NOMO-1 (cell line): ENCODE data around the gene RHOT1.
A peak's percentile ranks its signal among the peaks of the same experiment; 100 is the strongest.

ENCODE experiments used
- DNase-seq, 2 experiments: peaks; one replicate each; lab custom pipeline; 2025; ENCODE audit not compliant: unreplicated experiment in 2 of 2; lab: John Stamatoyannopoulos, UW

RHOT1 gene

DNA sequence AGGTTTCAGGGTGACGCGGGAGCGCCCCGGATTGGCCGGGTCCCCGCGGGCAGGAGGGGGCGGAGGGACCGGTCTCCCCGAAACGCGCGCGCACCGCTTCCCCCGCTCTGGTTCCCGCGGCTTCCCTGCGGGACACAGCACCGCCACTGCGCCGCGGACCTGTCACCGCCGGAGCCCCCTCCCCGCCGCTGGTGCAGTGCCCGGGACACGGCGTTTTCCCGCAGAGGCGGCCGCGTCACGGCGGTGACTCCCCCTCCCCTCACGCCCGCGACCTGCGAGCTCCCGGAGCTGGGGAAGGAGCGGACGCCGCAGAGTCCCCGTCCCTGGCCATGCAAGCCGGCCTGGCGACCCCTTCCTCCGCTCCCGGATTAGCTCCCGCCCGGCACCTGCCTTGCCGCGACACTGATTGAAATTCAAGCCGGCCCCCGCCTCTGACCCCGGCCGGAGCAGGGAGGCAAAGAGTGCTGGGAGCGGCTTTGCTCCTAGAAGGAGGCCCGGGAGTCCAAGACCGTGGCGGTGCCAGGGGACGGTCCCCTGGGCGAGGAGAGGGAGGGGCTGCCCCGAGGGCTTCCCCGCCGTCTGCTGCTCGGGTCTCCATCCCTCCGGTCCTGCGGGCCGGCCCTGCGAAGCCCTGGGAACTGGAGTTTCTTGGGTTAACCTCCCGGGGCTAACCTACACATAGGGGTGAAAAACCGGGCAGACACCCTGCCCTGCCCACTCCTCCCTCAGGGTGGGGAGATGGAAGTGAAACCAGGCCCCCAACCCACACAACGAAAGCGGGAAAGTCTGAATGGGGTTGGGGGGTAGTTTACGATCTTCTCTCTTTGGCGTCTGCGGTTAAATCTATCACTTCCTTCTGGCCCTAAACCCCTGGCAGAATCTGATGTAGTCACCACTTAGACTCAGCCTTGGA lies 124.3 kb downstream of the RHOT1 start:
- peak in 1 of 2 experiments; percentile 48 for DNase-seq

- no peak for DNase-seq
Measured at GRCh38 chr17:32267690-32268205, 125.4 kb downstream of the RHOT1 start.

- no peak for DNase-seq
Measured at GRCh38 chr17:32268734-32269288, 126.5 kb downstream of the RHOT1 start.

GRCh38 chr17:32269377-32269776 lies 127.1 kb downstream of the RHOT1 start:
- DNase-seq, result no peak

GRCh38 chr17:32271844-32272243 lies 129.5 kb downstream of the RHOT1 start:
- DNase-seq, result no peak

- no peak for DNase-seq
Measured at GRCh38 chr17:32274101-32274500, 131.8 kb downstream of the RHOT1 start.

DNA sequence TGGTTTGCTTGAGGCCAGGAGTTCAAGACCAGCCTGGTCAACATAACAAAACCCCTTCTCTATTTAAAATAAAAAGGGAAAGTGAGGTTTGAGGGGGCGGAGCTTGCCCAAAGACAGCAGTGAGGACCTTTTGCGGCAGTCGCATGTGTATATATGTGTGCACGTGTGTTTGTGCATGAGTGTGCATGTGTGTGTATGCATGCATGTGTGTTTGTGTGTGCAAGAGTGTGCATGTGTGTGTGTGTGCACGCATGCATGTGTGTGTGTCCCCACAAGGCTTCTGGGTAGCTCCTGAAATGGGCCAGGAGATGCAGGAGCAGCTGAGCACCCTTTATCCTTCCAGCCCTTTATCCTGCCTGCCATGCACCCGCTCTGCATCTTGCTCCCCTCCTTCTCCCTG lies 132.3 kb downstream of the RHOT1 start:
- no peak for DNase-seq
